Natural killer cell (primary cell): Measurements from ENCODE around the gene TRRAP. TPM values are rescaled to one million over a fixed set of nuclear protein-coding genes. Genes with fewer than 3 reads are reported as not detected.

ENCODE experiments used
- ATAC-seq, 3 donors: fragments of 150-1000 bp in 2 of 3; fragments of 200-7000 bp in 1 of 3; cut with Tn5 transposase; 1 replicate in 1 of 3; 2 replicates in 2 of 3; pipeline ENCODE4 v1.10.0; 2021; ENCODE audit warnings: mild to moderate bottlenecking in 2 of 3, moderate library complexity in 2 of 3
- DNase-seq, 2 donors: peaks; one replicate each; pipeline versions ENCODE4 v3.0.0 to v3.0.0-alpha.2; 2013 to 2021; ENCODE audit warnings: mixed read lengths in 1 of 2
- H3K27ac ChIP-seq: one replicate; pipeline ENCODE4 v1.5.1; 2013; ENCODE audit warnings: mild to moderate bottlenecking, low read length
- H3K27me3 ChIP-seq: one replicate; pipeline ENCODE4 v1.6.1; 2013; ENCODE audit warnings: low read length; ENCODE audit not compliant: control insufficient read depth, insufficient read depth
- H3K36me3 ChIP-seq: one replicate; pipeline ENCODE4 v1.6.1; 2013; ENCODE audit warnings: low read length; ENCODE audit not compliant: control insufficient read depth, insufficient read depth
- H3K4me1 ChIP-seq: one replicate; pipeline ENCODE4 v1.6.1; 2013; ENCODE audit warnings: low read length; ENCODE audit not compliant: control insufficient read depth, insufficient read depth
- H3K4me3 ChIP-seq: one replicate; pipeline ENCODE4 v1.5.1; 2013; ENCODE audit warnings: low read length
- H3K9me3 ChIP-seq: one replicate; pipeline ENCODE4 v1.6.1; 2013; ENCODE audit warnings: low read length; ENCODE audit not compliant: control insufficient read depth, insufficient read depth
- H3K27ac Mint-ChIP-seq, 2 donors: one replicate each; pipeline ENCODE4 v1.8.0; 2022; ENCODE audit warnings: mild to moderate bottlenecking in 2 of 2, mixed read lengths in 2 of 2, moderate library complexity in 1 of 2
- H3K27me3 Mint-ChIP-seq, 2 donors: one replicate each; pipeline ENCODE4 v1.8.0; 2022; ENCODE audit warnings: low read depth in 2 of 2, mixed read lengths in 2 of 2
- H3K36me3 Mint-ChIP-seq: one replicate; pipeline ENCODE4 v1.8.0; 2022; ENCODE audit warnings: mixed read lengths
- H3K4me1 Mint-ChIP-seq, 2 donors: one replicate each; pipeline ENCODE4 v1.8.0; 2022; ENCODE audit warnings: mixed read lengths in 2 of 2
- H3K4me3 Mint-ChIP-seq: one replicate; pipeline ENCODE4 v1.8.0; 2022; ENCODE audit warnings: mild to moderate bottlenecking, moderate library complexity, mixed read lengths
- H3K9me3 Mint-ChIP-seq, 2 donors: one replicate each; pipeline ENCODE4 v1.8.0; 2022; ENCODE audit warnings: mixed read lengths in 2 of 2
- CTCF ChIP-seq: fragments of 200-600 bp; IDR thresholded peaks from one replicate; pipeline ENCODE4 v1.8.0; 2022; ENCODE audit warnings: antibody characterized with exemption
- WGBS: methylation state at CpG from one replicate; pipeline ENCODE4 v1.1.7; 2013; ENCODE audit warnings: missing lambda C conversion rate; ENCODE audit not compliant: insufficient coverage; 5-methylcytosine and 5-hydroxymethylcytosine counted together
- intact Hi-C: fragments of 100-400 bp; cut with micrococcal nuclease; formaldehyde crosslinking; loops from one replicate; pipeline ENCODE4 v1.14.2; 2022
- total RNA-seq, 4 donors: library from RNA; stranded (reverse); fragments of 120-200 nt in 1 of 4; gene quantifications; one replicate each; pipeline versions ENCODE4 v1.2.3 to v1.2.4, GENCODE V29; 2013 to 2022

Gene TRRAP
- total RNA-seq, 3 donors from 2014 or later (not counting 1 experiment from before 2014, with no cell fraction given), result 45.4 to 62.9 (median 62.4) TPM

- Mint-ChIP-seq H3K27me3 (no peaks in the 10 kb centered on the region), H3K9me3 (peaks cover 2 to 4% of the 10 kb centered on the region in 2 donors), H3K36me3 (peaks cover 56% of the 10 kb centered on the region), H3K4me3 (no peak overlapping the region), H3K4me1 (no peaks in the 10 kb centered on the region), H3K27ac (no peak overlapping the region)
- 96% methylated on average over 23 of the region's 23 CpGs for WGBS
- Histone ChIP-seq H3K4me3 (no peak overlapping the region), H3K4me1 (no peaks in the 10 kb centered on the region), H3K27me3 (no peaks in the 10 kb centered on the region), H3K9me3 (no peaks in the 10 kb centered on the region), H3K27ac (no peak overlapping the region), H3K36me3 (peaks cover 87% of the 10 kb centered on the region)
- ATAC-seq, result no peak
- intact Hi-C loops, result no loop called here
- DNase-seq, result no peak
- TF ChIP-seq CTCF, result no peak
These were observed 103.4 kb downstream of the TRRAP start for GRCh38 chr7:98981701-98982100.

GRCh38 chr7:98982686-98983085 is 104.4 kb downstream of the TRRAP start:
- Histone ChIP-seq H3K9me3 (no peaks in the 10 kb centered on the region), H3K4me1 (no peaks in the 10 kb centered on the region), H3K27me3 (no peaks in the 10 kb centered on the region), H3K4me3 (no peak overlapping the region), H3K36me3 (peaks cover 90% of the 10 kb centered on the region), H3K27ac (no peak overlapping the region)
- H3K9me3 Mint-ChIP-seq, result peaks cover 2 to 4% of the 10 kb centered on the region in 2 donors
- WGBS, result 98% methylated on average over 8 of the region's 8 CpGs
- no peaks in the 10 kb centered on the region for H3K4me1 Mint-ChIP-seq
- no peak overlapping the region for H3K27ac Mint-ChIP-seq
- intact Hi-C loops, result no loop called here
- DNase-seq (no peak), ATAC-seq (no peak)
- H3K36me3 Mint-ChIP-seq, result peaks cover 66% of the 10 kb centered on the region
- no peak for TF ChIP-seq CTCF
- H3K4me3 Mint-ChIP-seq, result no peak overlapping the region
- no peaks in the 10 kb centered on the region for H3K27me3 Mint-ChIP-seq

GRCh38 chr7:98984126-98984525 is 105.8 kb downstream of the TRRAP start:
- Histone ChIP-seq H3K27me3 (no peaks in the 10 kb centered on the region), H3K27ac (no peak overlapping the region), H3K4me1 (peaks cover 7% of the 10 kb centered on the region), H3K4me3 (no peak overlapping the region), H3K9me3 (no peaks in the 10 kb centered on the region), H3K36me3 (peaks cover 90% of the 10 kb centered on the region)
- Mint-ChIP-seq H3K27ac (no peak overlapping the region), H3K4me1 (no peaks in the 10 kb centered on the region), H3K36me3 (peaks cover 68% of the 10 kb centered on the region), H3K27me3 (no peaks in the 10 kb centered on the region), H3K4me3 (no peak overlapping the region), H3K9me3 (peaks cover 2 to 4% of the 10 kb centered on the region in 2 donors)
- WGBS, result 97% methylated on average over 10 of the region's 11 CpGs
- intact Hi-C loops, result no loop called here
- TF ChIP-seq CTCF, result no peak
- no peak for ATAC-seq
- no peak for DNase-seq

- no peaks in the 10 kb centered on the region for H3K4me1 Mint-ChIP-seq
- Histone ChIP-seq H3K4me1 (peaks cover 9% of the 10 kb centered on the region), H3K27ac (no peak overlapping the region), H3K4me3 (no peak overlapping the region), H3K27me3 (no peaks in the 10 kb centered on the region), H3K36me3 (peaks cover 90% of the 10 kb centered on the region), H3K9me3 (no peaks in the 10 kb centered on the region)
- DNase-seq (no peak), ATAC-seq (no peak)
- no peak overlapping the region for H3K4me3 Mint-ChIP-seq
- H3K9me3 Mint-ChIP-seq, result peaks cover 2 to 4% of the 10 kb centered on the region in 2 donors
- no peak for TF ChIP-seq CTCF
- peaks cover 60% of the 10 kb centered on the region for H3K36me3 Mint-ChIP-seq
- H3K27me3 Mint-ChIP-seq, result no peaks in the 10 kb centered on the region
- intact Hi-C loops, result no loop called here
- no peak overlapping the region for H3K27ac Mint-ChIP-seq
- WGBS, result 96% methylated on average over 4 of the region's 4 CpGs
These were observed 107.1 kb downstream of the TRRAP start for GRCh38 chr7:98985406-98985805.
